Neuronal stem cell (in vitro differentiated cells): Measurements from ENCODE around the gene KIF26A.

ENCODE experiments used
- DNase-seq: peaks from one replicate; pipeline ENCODE4 v3.0.0-alpha.2; 2013; ENCODE audit warnings: low spot score
- H2AFZ ChIP-seq: one replicate; pipeline ENCODE4 v1.6.1; 2013; ENCODE audit warnings: mild to moderate bottlenecking, low read length, inconsistent platforms
- H2AK5ac ChIP-seq: 2 replicates; pipeline ENCODE4 v1.6.1; 2013; ENCODE audit warnings: low read depth, mild to moderate bottlenecking, inconsistent platforms, low read length, moderate library complexity, mixed read lengths
- H2BK120ac ChIP-seq: 2 replicates; pipeline ENCODE4 v1.6.1; 2013; ENCODE audit warnings: low read depth, mild to moderate bottlenecking, inconsistent platforms, low read length, moderate library complexity, mixed read lengths
- H2BK12ac ChIP-seq: one replicate; pipeline ENCODE4 v1.6.1; 2013; ENCODE audit warnings: low read length, inconsistent platforms
- H2BK15ac ChIP-seq: 2 replicates; pipeline ENCODE4 v1.6.1; 2013; ENCODE audit warnings: mild to moderate bottlenecking, low read length, inconsistent platforms, mixed read lengths
- H2BK5ac ChIP-seq: one replicate; pipeline ENCODE4 v1.6.1; 2013; ENCODE audit warnings: inconsistent platforms, mild to moderate bottlenecking, low read length, moderate library complexity
- H3K14ac ChIP-seq: one replicate; pipeline ENCODE4 v1.6.1; 2013; ENCODE audit warnings: low read length, inconsistent platforms
- H3K18ac ChIP-seq: 2 replicates; pipeline ENCODE4 v1.6.1; 2013; ENCODE audit warnings: low read length, inconsistent platforms
- H3K23ac ChIP-seq: 2 replicates; pipeline ENCODE4 v1.6.1; 2013; ENCODE audit warnings: low read depth, mild to moderate bottlenecking, mixed read lengths, low read length, inconsistent platforms; ENCODE audit not compliant: poor library complexity
- H3K27ac ChIP-seq: replicated peaks from 3 replicates; pipeline ENCODE4 v1.5.1; 2013; ENCODE audit warnings: low read length, inconsistent platforms
- H3K27me3 ChIP-seq, 3 experiments: 2 replicates each; pipeline ENCODE4 v1.6.1; 2013; ENCODE audit warnings: low read length in 3 of 3, mild to moderate bottlenecking in 2 of 3, inconsistent platforms in 1 of 3, low read depth in 1 of 3, mixed read lengths in 1 of 3, moderate library complexity in 1 of 3; ENCODE audit not compliant: control insufficient read depth in 3 of 3, insufficient read depth in 3 of 3
- H3K36me3 ChIP-seq, 2 donors: replicated peaks in 1 of 2; 2 replicates each; pipeline ENCODE4 v1.6.1; 2013; ENCODE audit warnings: low read length in 2 of 2; ENCODE audit not compliant: control insufficient read depth in 2 of 2, insufficient read depth in 2 of 2
- H3K4ac ChIP-seq: 2 replicates; pipeline ENCODE4 v1.6.1; 2013; ENCODE audit warnings: inconsistent platforms, mild to moderate bottlenecking, low read length, moderate library complexity
- H3K4me1 ChIP-seq, 2 donors: 1 replicate in 1 of 2; 2 replicates in 1 of 2; pipeline ENCODE4 v1.6.1; 2013; ENCODE audit warnings: low read length in 2 of 2, low read depth in 1 of 2; ENCODE audit not compliant: control insufficient read depth in 2 of 2, insufficient read depth in 1 of 2
- H3K4me2 ChIP-seq: one replicate; pipeline ENCODE4 v1.6.1; 2013; ENCODE audit warnings: mild to moderate bottlenecking, low read length, inconsistent platforms; ENCODE audit not compliant: insufficient read depth, poor library complexity, severe bottlenecking
- H3K4me3 ChIP-seq, 2 donors: 2 replicates each; pipeline ENCODE4 v1.5.1; 2013; ENCODE audit warnings: low read length in 2 of 2, mild to moderate bottlenecking in 2 of 2, inconsistent platforms in 1 of 2, moderate library complexity in 1 of 2
- H3K79me1 ChIP-seq: one replicate; pipeline ENCODE4 v1.6.1; 2013; ENCODE audit warnings: low read depth, mild to moderate bottlenecking, inconsistent platforms, low read length, moderate library complexity
- H3K9ac ChIP-seq: one replicate; pipeline ENCODE4 v1.6.1; 2013; ENCODE audit warnings: mild to moderate bottlenecking, low read depth, low read length, inconsistent platforms; ENCODE audit not compliant: poor library complexity
- H3K9me3 ChIP-seq, 2 donors: replicated peaks in 1 of 2; 2 replicates each; pipeline versions ENCODE3 to v1.6.1; 2013; ENCODE audit warnings: low read length in 2 of 2, mild to moderate bottlenecking in 2 of 2, inconsistent platforms in 1 of 2, low read depth in 1 of 2, mixed read lengths in 1 of 2, moderate library complexity in 1 of 2; ENCODE audit not compliant: control insufficient read depth in 2 of 2, insufficient read depth in 1 of 2
- H4K8ac ChIP-seq: one replicate; pipeline ENCODE4 v1.6.1; 2013; ENCODE audit warnings: low read depth, mild to moderate bottlenecking, inconsistent platforms, low read length, moderate library complexity
- H4K91ac ChIP-seq: one replicate; pipeline ENCODE4 v1.6.1; 2013; ENCODE audit warnings: low read length, low read depth, mild to moderate bottlenecking, inconsistent platforms; ENCODE audit not compliant: poor library complexity
- WGBS, 2 donors: extraction: QIAGEN DNeasy Blood & Tissue Kit; methylation state at CpG; one replicate each; pipeline ENCODE4 v1.1.7; 2013; ENCODE audit warnings: missing lambda C conversion rate in 2 of 2, mixed read lengths in 1 of 2; ENCODE audit not compliant: insufficient read length in 2 of 2, insufficient replicate concordance in 1 of 2; ENCODE audit errors: extremely low coverage in 2 of 2; 5-methylcytosine and 5-hydroxymethylcytosine counted together

The KIF26A gene

GRCh38 chr14:104104076-104104901, 34.1 kb upstream of the KIF26A start:
- Histone ChIP-seq H2BK12ac (peak overlapping the region; percentile 63), H3K4me2 (no peak overlapping the region), H3K4ac (peak overlapping the region; percentile 42), H4K8ac (no peak overlapping the region), H2AFZ (no peak overlapping the region), H2BK5ac (peak overlapping the region; percentile 43), H3K4me3 (no peak overlapping the region), H4K91ac (no peak overlapping the region), H2AK5ac (peak overlapping the region; percentile 72), H2BK120ac (peak overlapping the region; percentile 61), H3K14ac (peak overlapping the region; percentile 63), H3K9me3 (no peaks in the 10 kb centered on the region), H2BK15ac (peak overlapping the region; percentile 99), H3K27ac (no peak overlapping the region), H3K27me3 (peaks cover 0 to 48% (median 0%) of the 10 kb centered on the region in 3 experiments), H3K79me1 (no peaks in the 10 kb centered on the region), H3K4me1 (peaks cover 14 to 21% of the 10 kb centered on the region in 2 donors), H3K9ac (no peak overlapping the region), H3K36me3 (no peaks in the 10 kb centered on the region), H3K18ac (peak overlapping the region; percentile 96), H3K23ac (peak overlapping the region; percentile 75)
- DNase-seq: no peak
- WGBS, 2 donors: no CpG with 5 or more reads among the region's 35 CpGs

- Histone ChIP-seq H4K8ac (peak overlapping the region; percentile 45), H3K79me1 (peaks cover 2% of the 10 kb centered on the region), H4K91ac (peak overlapping the region; percentile 64), H2AK5ac (peak overlapping the region; percentile 72), H2BK120ac (no peak overlapping the region), H3K27me3 (peaks cover 0 to 41% (median 0%) of the 10 kb centered on the region in 3 experiments), H2BK5ac (no peak overlapping the region), H2BK12ac (peak overlapping the region; percentile 46), H3K14ac (no peak overlapping the region), H3K9ac (no peak overlapping the region), H3K4me1 (peaks cover 15 to 25% of the 10 kb centered on the region in 2 donors), H3K27ac (no peak overlapping the region), H3K36me3 (no peaks in the 10 kb centered on the region), H3K4me3 (no peak overlapping the region), H2BK15ac (peak overlapping the region; percentile 72), H3K4ac (no peak overlapping the region), H3K4me2 (no peak overlapping the region), H2AFZ (no peak overlapping the region), H3K18ac (peak overlapping the region; percentile 96), H3K9me3 (no peaks in the 10 kb centered on the region), H3K23ac (no peak overlapping the region)
- DNase-seq: no peak
- WGBS, 2 donors: no CpG with 5 or more reads among the region's 27 CpGs
Measured at GRCh38 chr14:104105071-104105821, 33.1 kb upstream of the KIF26A start.

- peaks cover 2% of the 10 kb centered on the region for H3K79me1 ChIP-seq
- DNase-seq: no peak
- peak overlapping the region; percentile 99 for H2AK5ac ChIP-seq
Measured at GRCh38 chr14:104105822-104106470, 32.4 kb upstream of the KIF26A start.

More at GRCh38 chr14:104105822-104106470, 32.4 kb upstream of the KIF26A start:
- H3K9ac ChIP-seq: peak overlapping the region; percentile 68
- H3K14ac ChIP-seq: peak overlapping the region; percentile 66
- H4K8ac ChIP-seq: peak overlapping the region; percentile 45
- peak overlapping the region; percentile 96 for H3K18ac ChIP-seq
- H2BK15ac ChIP-seq: peak overlapping the region; percentile 72
- H3K4me3 ChIP-seq: no peak overlapping the region
- no peak overlapping the region for H4K91ac ChIP-seq
- peak overlapping the region; percentile 28 for H2BK120ac ChIP-seq
- WGBS, 2 donors: no CpG with 5 or more reads among the region's 18 CpGs
- H2BK12ac ChIP-seq: peak overlapping the region; percentile 96
- H3K27me3 ChIP-seq: peaks cover 0 to 35% (median 0%) of the 10 kb centered on the region in 3 experiments
- H3K27ac ChIP-seq: no peak overlapping the region
- H3K36me3 ChIP-seq: no peaks in the 10 kb centered on the region
- no peaks in the 10 kb centered on the region for H3K9me3 ChIP-seq
- no peak overlapping the region for H2AFZ ChIP-seq
- H2BK5ac ChIP-seq: peak overlapping the region; percentile 78
- H3K4me2 ChIP-seq: no peak overlapping the region
- H3K23ac ChIP-seq: no peak overlapping the region
- H3K4me1 ChIP-seq: peaks cover 15 to 26% of the 10 kb centered on the region in 2 donors
- H3K4ac ChIP-seq: no peak overlapping the region
